GM23248 (cell line): ENCODE measurements around the gene SLC1A3.

Experiments
- EZH2 ChIP-seq: fragments of 200-600 bp; sonication (generic); IDR thresholded peaks from 2 replicates; pipeline ENCODE4 v1.6.1; 2018; ENCODE audit warnings: antibody characterized with exemption, mild to moderate bottlenecking; ENCODE audit not compliant: insufficient read depth, poor library complexity, severe bottlenecking
- EZH2phosphoT487 ChIP-seq: fragments of 200-600 bp; sonication (generic); IDR thresholded peaks from 2 replicates; pipeline ENCODE4 v1.6.1; 2018; ENCODE audit warnings: antibody characterized with exemption, moderate library complexity, mild to moderate bottlenecking, low read depth; ENCODE audit not compliant: insufficient read depth

DNA sequence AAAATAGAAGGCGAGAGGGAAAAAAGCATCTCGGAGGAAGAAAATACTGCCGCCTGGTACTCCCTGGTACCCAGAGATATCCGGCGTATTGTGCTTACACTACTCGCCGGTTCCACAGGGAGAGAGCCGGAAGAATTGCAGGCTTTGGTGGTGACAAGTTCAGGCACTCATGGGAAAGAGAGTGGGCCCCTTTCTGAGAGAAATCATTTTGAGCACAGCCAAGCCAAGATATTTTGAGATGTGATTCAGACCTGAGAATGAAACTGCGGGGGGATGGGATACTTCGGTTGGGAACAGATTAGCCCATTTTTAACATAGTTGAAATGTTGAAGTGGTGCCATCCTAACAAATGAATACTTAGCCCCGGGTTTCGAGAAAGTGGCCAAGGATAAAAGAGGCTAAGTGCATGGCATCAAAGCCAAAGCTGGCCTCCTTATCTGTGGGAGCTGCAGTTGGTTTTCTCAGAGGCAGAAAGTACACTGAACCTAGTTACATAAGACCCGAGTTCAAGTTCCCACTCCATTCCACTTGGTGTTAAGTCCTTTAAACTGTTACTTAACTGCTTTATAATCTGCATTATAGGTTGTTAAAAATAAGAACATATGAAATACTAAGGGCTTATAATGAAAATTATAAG, 62.7 kb downstream of the SLC1A3 start:
- TF ChIP-seq EZH2phosphoT487 (no peak), EZH2 (no peak)
